NCI-H146 treated with DMSO at 0.1 percent for 48 hours (cell line): ENCODE measurements around the gene ATCAY.

Experiments
- DNase-seq: peaks from one replicate; lab custom pipeline; 2025; ENCODE audit not compliant: unreplicated experiment; lab: John Stamatoyannopoulos, UW

Gene ATCAY, protein sequence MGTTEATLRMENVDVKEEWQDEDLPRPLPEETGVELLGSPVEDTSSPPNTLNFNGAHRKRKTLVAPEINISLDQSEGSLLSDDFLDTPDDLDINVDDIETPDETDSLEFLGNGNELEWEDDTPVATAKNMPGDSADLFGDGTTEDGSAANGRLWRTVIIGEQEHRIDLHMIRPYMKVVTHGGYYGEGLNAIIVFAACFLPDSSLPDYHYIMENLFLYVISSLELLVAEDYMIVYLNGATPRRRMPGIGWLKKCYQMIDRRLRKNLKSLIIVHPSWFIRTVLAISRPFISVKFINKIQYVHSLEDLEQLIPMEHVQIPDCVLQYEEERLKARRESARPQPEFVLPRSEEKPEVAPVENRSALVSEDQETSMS

DNA sequence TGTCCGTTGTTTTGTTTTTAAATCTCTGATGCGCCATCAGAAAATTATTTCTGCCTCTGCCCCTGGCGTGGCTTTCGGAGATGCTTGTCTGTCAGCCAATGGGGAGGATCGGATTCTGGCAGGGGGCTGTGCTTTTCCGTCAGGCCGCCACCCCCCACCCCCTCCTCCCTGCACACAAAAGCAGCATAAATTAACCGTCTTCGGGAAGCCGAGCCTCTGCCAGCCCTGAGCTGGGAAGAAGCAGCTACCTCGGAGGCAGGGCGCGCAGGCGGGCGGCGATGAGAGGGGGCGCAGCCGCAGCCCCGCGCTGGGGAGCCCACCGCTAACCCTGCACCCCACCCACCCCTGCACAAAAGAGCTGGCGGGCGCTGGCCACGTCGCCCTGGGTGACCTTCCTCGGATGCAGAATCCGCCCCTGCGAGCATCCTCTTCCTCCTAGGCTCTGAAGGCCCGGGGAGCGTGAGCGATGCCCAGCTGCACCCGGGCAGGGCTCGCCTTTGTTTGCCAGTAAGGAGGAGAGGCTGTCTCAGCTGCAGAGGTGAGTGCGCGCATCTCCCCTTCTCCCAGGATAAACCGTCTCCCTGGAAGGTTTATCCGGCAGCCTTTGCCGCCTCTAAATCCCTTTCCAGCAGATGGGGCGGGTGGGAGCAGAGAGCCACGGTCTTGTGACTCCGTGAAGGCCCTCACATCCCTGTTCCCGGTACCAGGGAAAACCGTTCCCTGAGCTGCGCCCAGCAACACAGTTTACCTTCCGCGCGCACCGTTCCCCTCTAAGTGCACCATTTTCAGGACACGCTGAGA lies at the start of gene ATCAY:
ATCAY (plus strand) TSS at position 215 of the 801 bp plus-strand sequence. CDS start 5,083 bp downstream, outside the sequence.
- DNase-seq = peak; percentile 76

DNA sequence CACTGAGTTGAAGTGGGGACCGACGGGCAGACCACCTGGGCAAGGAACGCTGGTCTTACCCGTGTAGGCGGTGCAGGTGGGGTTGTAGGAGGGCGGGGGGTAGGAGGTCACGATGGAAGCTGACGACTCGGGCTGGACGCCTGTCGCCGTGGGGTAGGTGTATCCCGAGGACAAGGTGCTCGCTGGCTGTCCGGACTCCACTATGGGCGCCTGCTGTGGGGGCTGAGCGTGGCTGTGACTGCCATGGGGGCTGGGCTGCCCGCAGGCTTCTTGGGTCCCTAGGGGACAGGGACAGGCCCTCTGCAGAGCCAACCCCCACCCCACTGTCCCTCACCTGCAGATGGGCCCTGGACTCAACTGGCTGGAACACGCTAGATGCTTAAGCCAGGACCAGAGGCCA lies 48.9 kb upstream of the ATCAY start:
- DNase-seq = no peak

DNA sequence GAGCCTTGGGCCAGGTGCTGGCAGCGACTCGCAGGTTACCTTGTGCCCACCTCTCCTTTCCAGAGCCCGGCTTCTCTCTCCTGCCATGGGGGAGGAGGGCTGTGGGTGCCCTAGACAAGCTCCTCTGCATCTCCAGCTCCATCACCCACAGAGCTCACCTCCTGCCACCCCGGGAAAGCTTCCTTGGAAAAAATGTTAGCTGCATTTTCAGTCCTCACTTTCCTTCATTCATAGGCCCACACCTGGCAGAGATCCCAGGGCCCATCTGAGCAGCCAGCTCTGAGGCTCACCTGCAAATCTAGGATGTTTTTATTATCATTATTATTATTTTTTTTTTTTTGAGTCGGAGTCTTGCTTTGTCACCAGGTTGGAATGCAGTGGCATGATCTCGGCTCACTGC lies 48.5 kb upstream of the ATCAY start:
- DNase-seq = no peak

DNA sequence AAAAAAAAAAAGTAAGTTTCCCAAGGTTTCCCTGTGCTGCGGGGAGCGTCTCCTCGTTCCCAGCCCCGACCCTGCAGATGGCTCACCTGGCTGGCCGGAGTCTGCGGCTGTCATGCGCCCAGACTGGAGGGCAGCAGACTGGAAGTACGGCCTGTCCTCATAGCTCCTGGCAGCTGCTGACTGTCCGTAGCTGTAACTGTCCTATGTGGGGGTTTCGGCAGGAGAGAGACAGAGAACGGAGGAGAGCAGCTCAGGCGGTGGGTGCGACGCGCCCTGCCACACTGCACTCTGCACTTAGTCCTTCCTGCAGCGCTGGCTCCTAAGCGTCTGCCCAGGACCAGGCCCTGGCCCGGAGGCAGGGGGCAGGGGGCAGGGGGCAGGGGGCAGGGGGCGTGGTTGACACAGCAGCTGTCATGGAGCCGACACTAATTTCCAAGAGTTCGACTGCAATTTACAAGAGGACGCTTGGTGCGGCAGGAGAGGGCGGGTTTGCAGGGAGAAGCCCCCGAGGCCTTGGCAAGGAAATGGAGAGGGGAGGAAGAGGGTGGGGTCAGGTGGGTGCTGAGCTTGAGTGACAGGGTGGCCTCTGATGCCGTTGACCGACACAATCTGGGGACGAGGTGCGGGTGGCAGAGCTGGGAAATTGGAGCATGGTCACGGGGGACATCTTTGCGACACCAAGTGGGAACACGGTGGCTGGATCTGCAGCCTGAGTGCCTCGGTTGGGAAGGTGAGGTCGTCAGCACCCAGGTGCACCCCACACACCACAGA lies 46.7 kb upstream of the ATCAY start:
- no peak for DNase-seq

DNA sequence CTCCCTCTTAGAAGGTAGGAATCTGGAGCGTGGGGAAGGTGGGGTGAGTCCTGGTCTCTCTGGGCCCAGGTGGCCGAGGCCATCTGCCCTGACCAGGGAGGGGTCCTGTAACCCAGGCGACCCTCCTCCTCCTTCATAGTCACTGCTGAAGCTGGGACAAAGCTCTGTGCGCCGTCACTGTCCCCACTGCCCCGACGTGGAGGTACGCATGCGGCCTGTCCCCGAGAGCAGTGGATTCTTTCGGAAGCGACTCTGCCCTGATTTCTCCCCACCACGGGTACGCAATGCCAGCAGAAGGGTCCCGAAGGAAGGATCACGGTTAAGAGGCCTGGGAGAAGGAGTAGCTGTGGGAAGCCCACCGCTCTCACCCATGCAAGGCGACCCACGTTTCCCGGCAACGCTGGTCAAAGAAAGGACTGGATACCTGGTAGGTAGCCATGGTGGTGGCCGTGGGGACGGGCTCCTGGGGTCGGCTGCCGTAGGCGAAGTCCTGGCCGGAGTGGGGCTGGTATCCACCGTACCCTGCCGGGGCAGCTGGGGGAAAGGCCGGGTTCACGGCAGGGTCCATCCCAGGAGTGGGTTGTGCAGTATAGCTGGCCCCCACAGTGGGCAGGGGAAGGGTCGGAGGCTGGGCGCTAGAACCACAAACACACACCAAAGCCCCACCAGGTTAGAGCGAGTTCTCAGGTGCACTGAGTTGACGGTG lies 46.0 kb upstream of the ATCAY start:
- DNase-seq = no peak

DNA sequence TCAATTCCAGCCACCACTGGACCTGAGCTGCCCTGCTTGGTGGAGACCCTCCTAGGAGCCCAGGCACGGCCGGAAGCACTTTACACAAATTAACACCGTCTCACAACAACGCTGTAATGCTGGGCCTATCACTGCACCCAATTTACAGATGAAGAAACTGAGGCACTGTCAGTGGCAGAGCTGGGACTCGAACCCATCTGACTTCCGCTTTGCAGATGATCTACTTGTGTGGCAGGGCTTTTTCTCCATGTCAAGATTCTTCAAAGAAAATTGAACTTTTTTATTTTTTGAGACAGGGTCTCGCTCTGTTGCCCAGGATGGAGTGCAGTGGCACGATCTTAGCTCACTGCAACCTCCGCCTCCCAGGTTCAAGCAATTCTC lies 45.4 kb upstream of the ATCAY start:
- no peak for DNase-seq

DNA sequence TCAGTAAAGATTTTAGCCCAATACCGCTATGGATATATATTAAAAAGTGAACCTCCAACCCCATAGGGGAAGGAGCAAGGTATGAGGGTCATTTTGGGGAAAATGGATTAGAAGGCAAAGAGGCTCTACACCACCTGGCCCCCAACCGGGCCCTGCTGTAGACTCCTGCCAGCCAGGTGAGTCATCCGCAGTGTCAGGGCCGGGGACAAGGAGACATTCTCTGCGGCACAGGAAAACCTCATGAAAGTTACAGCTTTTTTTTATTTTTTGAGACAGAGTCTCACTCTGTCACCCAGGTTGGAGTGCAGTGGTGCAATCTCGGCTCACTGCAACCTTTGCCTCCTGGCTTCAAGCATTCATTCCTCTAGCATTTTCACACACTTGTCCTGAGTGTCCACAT lies 43.6 kb upstream of the ATCAY start:
- DNase-seq = no peak

DNA sequence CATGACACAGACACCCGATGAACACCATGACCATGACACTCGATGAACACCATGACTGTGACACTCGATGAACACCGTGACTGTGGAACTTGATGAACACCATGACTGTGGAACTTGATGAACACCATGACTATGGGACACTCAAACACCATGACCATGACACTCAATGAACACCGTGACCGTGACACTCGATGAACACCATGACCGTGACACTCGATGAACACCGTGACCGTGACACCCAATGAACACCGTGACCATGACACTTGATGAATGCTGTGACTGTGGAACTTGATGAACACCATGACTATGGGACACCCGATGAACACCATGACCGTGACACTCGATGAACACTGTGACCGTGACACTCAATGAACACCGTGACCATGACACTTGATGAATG lies 43.2 kb upstream of the ATCAY start:
- no peak for DNase-seq

DNA sequence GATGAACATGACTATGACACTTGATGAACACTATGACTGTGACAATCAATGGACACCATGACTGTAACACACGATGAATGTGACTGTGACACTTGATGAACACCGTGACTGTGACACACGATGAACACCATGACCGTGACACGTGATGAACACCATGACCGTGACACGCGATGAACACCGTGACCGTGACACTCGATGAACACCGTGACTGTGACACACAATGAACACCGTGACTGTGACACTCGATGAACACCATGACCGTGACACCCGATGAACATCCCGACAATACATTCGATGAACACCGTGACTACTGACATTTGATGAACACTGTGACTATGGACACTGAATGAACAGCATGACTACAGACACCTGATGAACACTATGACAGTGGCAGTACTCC lies 42.6 kb upstream of the ATCAY start:
- DNase-seq = no peak

DNA sequence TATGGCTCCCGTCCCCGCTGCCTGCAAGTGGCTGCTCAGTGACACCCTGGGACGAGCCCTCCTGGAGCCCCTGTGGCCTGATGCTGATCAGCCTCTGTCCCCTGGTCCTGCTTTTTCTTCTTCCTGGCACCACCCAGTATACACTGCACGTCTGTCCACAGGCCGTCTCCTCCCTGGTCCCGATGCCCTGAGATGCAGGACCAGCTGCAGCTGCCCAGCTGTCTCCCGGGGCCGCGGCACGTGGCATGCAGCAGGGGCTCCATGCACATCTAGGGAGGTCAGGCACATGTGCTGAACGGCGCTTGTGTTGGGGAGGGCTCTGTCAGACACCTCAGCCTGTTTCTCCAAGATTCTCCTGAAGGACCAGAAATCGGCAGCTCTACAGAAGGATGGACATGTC lies 41.8 kb upstream of the ATCAY start:
- no peak for DNase-seq

DNA sequence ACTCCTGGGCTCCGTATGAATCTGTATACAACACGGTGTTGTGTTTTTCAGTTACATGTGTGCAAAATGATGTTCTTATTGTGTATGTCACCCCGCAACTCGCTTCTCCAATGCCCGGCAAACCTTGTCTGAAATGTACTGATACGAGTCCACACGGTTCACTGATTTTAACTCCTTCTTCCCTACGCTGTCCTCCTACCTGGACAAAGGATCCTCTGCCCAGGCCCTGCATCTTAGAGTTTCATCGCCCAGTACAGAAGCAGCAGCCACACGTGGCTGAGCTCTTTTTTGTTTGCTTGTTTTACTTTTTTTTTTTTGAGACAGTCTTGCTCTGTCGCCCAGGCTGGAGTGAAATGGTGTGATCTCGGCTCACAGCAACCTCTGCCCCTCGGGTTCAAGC lies 40.5 kb upstream of the ATCAY start:
- no peak for DNase-seq

DNA sequence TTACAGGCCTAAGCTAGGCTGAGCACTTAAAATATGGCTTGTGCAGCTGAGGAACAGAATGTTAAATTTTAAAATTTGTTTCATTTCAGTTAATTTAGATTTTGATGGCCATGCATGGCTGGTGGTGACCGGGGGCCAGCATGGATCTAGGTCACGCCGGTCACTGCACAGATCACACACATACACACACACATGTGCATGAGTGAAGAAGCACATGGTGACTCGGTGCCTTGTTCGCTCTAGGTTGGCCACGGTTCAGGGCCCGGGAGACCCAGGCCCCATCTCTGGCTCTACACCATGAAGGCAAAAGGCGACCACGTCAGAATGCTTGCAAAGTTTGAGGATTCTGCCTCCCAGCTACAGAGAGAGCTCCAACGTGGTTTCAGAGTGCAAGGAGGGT lies 39.7 kb upstream of the ATCAY start:
- no peak for DNase-seq

DNA sequence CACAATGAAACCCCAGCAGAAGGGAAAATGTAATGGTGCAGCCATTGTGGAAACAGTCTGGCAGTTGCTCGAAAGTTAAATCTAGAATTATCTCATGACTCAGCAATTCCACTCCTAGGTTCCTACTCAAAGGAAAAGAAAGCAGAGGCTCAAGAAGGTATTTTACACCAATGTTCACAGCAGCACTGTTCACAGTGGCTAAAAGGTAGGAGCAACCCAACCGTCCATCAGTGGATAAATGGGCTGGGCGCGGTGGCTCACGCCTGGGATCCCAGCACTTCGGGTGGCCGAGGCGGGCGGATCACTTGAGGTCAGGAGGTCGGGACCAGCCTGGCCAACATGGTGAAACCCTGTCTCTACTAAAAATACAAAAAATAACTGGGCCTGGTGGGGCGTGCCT lies 37.5 kb upstream of the ATCAY start:
- no peak for DNase-seq

DNA sequence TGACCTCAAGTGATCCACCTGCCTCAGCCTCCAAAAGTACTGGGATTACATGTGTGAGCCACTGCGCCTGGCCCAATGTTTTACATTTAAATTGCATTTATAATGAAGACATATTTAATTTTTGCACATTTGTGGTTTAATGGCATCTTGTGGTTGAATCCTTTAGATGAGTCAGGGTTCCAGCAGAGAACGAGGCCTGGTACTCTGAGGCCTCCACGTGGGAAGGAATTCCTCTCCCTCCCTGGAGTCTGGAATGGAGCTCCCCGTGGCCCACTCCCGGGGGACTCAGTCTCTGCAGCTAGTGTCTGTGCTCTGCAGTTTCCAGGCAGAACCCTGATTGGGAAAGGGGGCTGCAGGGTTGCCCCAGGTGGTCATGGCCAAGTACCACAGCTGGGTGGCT lies 35.9 kb upstream of the ATCAY start:
- DNase-seq = no peak

DNA sequence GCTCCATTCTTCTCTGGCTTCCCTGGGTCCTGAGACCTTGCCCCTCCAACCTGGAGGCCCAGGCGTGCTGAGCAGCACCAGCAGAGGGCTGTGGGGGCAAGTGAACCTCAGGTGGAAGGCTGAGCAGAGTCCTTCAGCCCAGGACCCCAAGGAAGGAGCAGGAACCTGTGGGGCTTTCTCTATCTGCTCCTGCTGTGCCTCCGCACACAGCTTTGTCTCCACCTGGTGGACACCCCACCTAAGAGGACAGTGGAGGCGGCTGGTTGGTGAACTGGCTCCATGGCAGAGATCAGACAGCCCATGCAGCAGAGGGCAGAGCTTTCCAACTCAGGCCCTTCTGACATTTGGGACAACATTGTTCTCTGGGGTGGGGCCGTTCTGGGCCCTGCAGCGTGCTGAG lies 31.4 kb upstream of the ATCAY start:
- no peak for DNase-seq

DNA sequence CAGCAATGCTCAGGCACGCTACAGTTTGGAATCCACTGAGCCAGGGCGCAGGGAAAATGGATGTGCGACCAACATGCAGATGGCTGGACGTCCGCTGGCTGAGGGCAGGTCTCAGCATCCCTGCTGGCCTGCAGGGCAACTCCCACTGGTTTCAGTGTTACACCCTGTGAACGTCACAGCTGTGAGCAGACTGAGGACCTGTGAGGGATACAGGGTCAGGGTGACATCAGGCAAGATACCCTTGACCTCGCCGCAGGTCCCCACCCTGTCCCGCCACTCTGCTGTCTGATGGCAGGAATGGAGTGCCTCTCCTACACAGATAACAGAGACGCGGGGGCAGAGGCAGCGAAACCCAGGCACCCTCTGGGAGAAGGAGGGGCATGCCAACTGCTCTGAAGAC lies 30.7 kb upstream of the ATCAY start:
- no peak for DNase-seq

DNA sequence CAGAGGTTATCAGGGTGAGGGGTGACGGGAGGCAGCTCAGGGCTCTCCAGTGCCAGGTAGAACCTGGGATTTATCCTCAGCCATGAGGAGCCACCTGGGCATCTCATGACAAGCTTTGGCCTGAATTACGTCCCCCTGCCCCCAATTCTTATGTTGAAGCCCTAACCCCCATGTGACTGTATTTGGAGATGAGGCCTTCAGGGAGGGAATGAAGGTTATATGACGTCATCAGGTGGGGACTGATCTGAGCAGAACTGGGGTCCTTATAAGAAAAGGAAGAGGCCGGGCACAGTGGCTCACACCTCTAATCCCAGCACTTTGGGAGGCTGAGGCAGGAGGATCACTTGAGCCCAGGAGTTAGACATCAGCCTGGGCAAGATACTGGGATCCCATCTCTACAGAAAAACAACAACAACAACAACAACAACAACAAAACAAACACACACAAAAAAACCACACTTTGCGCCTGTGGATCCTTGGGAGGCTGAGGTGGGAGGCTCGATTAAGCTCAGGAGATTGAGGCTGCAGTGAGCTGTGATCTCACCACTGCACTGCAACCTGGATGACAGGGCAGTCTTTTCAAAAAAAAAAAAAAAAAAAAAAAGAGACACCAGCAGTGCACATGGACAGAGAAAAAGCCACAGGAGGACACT lies 30.0 kb upstream of the ATCAY start:
- no peak for DNase-seq

DNA sequence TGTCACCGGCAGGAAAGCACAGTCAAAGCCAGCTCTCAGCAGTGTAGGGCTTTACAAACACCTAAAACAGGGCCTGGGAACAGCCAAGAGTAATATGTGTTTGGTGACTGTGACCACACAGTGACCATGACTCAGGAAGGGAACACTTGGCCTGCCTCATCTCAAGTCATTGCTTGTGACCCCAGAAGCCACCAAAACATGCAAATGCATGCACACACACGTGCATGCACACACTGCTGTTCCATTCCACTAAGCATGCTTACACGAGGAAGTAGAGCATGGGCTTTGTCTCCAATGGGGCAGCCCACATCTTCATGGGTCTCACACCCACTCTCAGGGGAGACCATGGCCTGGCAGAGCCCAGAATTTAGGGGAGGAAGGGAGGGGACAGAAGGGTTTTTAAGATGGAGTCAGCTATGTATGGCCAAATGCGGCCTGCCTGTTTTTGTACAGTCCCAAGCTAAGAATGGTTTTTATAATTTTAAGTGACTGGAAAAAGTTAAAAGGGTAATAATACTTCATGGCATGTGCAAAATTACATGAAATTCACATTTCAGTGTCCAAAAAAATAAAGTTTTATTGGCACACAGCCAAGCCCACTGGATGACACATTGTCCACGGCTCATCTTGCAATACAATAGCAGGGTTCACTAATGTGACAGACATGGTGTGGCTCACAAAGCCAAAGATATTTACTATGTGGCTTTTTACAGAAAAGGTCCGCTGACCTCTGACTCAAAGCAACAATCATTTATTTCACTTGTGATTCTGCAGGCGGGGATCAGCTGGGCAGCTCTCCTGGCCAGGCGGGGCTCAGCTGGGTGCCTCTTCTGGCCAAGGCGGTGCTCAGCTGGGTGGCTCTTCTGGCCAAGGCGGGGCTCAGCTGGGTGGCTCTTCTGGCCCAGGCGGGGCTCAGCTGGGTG lies 29.0 kb upstream of the ATCAY start:
- DNase-seq = no peak

DNA sequence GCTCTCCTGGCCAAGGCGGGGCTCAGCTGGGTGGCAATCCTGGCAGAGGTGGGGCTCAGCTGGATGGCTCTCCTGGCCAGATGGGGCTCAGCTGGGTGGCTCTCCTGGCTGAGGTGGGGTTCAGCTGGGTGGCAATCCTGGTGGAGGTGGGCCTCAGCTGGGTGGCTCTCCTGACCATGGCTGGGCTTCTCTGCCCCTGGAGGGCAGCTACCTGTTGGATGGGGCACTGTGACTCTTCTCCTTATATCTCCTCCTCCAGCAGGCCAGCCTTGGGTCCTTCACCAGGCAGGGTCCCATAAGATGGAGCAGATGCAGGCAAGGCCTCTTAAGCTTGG lies 28.3 kb upstream of the ATCAY start:
- DNase-seq = no peak
